Choroid plexus epithelial cell (primary cell): Measurements from ENCODE around the gene TUBA4B.

ENCODE experiments used
- DNase-seq: peaks from one replicate; pipeline ENCODE4 v3.0.0-alpha.2; 2010; ENCODE audit warnings: low read depth
- H3K4me3 ChIP-seq: 2 replicates; pipeline ENCODE4 v1.5.1; 2011; ENCODE audit warnings: low read depth, mild to moderate bottlenecking, control low read depth, low read length, moderate library complexity
- TF ChIP-seq, protein P1 (sequence below): conservative IDR thresholded peaks from 2 replicates; pipeline ENCODE4 v1.5.1; 2011; ENCODE audit warnings: low read depth, mild to moderate bottlenecking, control low read depth, inconsistent platforms, low read length, moderate library complexity

Gene TUBA4B

DNA sequence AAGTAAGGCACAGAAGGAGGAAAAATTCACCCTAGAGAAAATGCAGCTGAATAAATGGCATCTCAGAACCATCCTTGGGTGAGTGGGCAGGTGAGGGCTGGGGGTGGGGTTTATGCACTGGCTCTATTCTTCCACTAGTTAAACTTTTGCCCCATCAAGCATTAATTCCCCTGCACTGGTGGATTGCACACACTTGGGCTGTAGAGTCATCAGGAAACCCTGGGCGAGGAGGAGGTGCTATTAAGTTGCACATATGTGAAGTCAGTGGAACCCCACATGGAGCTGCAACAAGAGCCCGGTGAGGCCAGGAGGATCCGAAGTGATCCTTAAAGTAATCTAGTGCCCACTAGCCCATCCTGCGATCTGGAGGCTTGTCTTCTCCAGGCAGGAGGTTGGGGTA, 19.3 kb downstream of the TUBA4B start:
- DNase-seq: no peak
- H3K4me3 ChIP-seq: no peak overlapping the region
- TF ChIP-seq, protein P1, sequence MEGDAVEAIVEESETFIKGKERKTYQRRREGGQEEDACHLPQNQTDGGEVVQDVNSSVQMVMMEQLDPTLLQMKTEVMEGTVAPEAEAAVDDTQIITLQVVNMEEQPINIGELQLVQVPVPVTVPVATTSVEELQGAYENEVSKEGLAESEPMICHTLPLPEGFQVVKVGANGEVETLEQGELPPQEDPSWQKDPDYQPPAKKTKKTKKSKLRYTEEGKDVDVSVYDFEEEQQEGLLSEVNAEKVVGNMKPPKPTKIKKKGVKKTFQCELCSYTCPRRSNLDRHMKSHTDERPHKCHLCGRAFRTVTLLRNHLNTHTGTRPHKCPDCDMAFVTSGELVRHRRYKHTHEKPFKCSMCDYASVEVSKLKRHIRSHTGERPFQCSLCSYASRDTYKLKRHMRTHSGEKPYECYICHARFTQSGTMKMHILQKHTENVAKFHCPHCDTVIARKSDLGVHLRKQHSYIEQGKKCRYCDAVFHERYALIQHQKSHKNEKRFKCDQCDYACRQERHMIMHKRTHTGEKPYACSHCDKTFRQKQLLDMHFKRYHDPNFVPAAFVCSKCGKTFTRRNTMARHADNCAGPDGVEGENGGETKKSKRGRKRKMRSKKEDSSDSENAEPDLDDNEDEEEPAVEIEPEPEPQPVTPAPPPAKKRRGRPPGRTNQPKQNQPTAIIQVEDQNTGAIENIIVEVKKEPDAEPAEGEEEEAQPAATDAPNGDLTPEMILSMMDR: no peak

- TF ChIP-seq, protein P1: no peak
- H3K4me3 ChIP-seq: no peak overlapping the region
- DNase-seq: no peak
Observed at GRCh38 chr2:219272995-219273394, 20.0 kb downstream of the TUBA4B start.

GRCh38 chr2:219273937-219274336, 20.9 kb downstream of the TUBA4B start:
- H3K4me3 ChIP-seq: no peak overlapping the region
- TF ChIP-seq, protein P1: no peak
- no peak for DNase-seq

GRCh38 chr2:219274361-219274921, 21.4 kb downstream of the TUBA4B start:
- TF ChIP-seq, protein P1: no peak
- DNase-seq: peak; percentile 73

GRCh38 chr2:219277703-219278654, 24.9 kb downstream of the TUBA4B start:
- TF ChIP-seq, protein P1: peak; percentile 98
- H3K4me3 ChIP-seq: peak overlapping the region; percentile 44
- peak; percentile 77 for DNase-seq

More at GRCh38 chr2:219274361-219274921, 21.4 kb downstream of the TUBA4B start:
- H3K4me3 ChIP-seq: no peak overlapping the region

- no peak for DNase-seq
- TF ChIP-seq, protein P1: peak; percentile 15
- peak overlapping the region; percentile 44 for H3K4me3 ChIP-seq
Observed at GRCh38 chr2:219278655-219279150, 25.7 kb downstream of the TUBA4B start.
